ENCODE data around the gene ANKEF1.
"Not testable (repeated sequence)": the region's sequence is repeated elsewhere in the genome, so short reads cannot be mapped to it uniquely, and the experiment has no call there.

- TF ChIP-seq, protein P1, sequence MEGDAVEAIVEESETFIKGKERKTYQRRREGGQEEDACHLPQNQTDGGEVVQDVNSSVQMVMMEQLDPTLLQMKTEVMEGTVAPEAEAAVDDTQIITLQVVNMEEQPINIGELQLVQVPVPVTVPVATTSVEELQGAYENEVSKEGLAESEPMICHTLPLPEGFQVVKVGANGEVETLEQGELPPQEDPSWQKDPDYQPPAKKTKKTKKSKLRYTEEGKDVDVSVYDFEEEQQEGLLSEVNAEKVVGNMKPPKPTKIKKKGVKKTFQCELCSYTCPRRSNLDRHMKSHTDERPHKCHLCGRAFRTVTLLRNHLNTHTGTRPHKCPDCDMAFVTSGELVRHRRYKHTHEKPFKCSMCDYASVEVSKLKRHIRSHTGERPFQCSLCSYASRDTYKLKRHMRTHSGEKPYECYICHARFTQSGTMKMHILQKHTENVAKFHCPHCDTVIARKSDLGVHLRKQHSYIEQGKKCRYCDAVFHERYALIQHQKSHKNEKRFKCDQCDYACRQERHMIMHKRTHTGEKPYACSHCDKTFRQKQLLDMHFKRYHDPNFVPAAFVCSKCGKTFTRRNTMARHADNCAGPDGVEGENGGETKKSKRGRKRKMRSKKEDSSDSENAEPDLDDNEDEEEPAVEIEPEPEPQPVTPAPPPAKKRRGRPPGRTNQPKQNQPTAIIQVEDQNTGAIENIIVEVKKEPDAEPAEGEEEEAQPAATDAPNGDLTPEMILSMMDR (IDR thresholded peaks at IDR 0.05) = not testable (repeated sequence)
- not testable (repeated sequence) for TF ChIP-seq POLR2A (IDR thresholded peaks at IDR 0.05)
These were observed 1.5 kb downstream of the ANKEF1 start for GRCh38 chr20:10036321-10036720.
